OCI-M2 (cell line): ENCODE results near the gene SMTNL2.
"Not testable (repeated sequence)": the region's sequence is repeated elsewhere in the genome, so short reads cannot be mapped to it uniquely, and the experiment has no call there.

Experiments
- DNase-seq: peaks from one replicate; lab custom pipeline; 2025; ENCODE audit not compliant: unreplicated experiment; lab: John Stamatoyannopoulos, UW

SMTNL2 gene

GRCh38 chr17:4631431-4631830 is 47.1 kb downstream of the SMTNL2 start:
- no peak for DNase-seq

DNA sequence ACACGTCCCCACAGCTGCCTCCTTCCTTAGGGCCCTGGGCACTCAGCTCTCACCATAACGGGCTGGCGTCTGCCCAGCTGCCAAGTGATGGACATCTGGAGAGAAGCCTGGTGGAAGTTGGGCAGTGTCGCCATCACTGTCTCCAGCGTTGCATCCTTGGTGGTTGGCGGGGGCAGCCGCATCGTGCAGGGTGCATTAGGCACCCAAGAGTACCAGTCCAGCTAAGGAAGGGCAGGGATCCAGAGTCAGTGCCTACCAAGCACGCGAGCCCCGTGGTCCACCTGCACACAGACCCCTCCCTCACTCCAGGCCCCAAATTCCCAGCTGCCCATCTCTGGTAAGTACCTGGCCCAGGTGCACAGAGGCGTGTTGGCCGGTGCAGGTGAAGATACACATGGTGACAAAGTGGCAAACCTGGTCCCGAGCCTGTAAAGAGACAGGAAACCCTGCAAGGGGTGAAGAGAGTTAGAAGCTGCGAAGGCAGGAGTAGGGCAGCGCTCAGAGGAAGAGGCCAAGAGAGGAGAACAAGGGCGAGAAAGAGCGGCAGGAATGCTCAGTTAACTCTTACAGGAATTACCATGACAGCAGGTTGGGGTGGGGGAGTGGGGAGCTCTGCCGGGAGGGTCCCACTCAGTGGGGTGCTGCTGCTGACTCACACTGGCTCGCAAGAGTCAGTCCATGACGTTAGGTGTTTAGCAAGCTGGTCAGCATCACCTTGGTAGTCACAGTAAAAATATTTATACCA is 47.7 kb downstream of the SMTNL2 start:
- DNase-seq = no peak

- DNase-seq = no peak
These were observed 48.2 kb downstream of the SMTNL2 start for GRCh38 chr17:4632581-4632920.

DNA sequence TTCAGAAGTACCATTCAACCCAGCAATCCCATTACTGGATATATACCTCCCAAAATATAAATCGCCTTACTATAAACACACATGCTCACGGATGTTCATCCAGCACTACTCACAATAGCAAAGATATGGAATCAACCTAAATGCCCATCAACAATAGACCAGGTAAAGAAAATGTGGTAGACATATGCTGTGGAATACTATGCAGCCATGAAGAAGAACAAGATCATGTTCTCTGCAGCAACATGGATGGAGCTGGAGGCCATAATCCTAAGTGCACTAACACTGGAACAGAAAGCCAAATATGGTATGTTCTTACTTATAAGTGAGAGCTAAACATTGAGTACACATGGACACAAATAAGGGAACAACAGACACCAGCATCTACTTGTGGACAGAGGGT is 49.3 kb downstream of the SMTNL2 start:
- no peak for DNase-seq

DNA sequence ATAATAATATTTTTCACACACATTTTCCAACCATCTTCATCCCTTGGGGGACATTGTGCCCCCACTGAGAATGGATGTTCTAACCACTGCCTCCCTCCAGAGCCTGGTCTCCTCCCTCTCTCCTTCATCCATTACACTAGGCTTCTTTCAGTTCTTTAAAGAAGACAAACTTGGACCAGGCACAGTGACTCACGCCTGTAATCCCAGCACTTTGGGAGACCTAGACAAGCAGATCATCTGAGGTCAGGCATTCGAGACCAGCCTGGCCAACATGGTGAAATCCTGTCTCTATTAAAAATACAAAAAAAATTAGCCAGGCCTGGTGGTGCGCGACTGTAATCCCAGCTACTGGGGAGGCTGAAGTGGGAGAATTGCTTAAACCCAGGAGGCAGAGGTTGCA is 50.6 kb downstream of the SMTNL2 start:
- no peak for DNase-seq

- DNase-seq = no peak
These were observed 51.6 kb downstream of the SMTNL2 start for GRCh38 chr17:4635823-4636375.

- DNase-seq = no peak
These were observed 52.3 kb downstream of the SMTNL2 start for GRCh38 chr17:4636474-4637100.

DNA sequence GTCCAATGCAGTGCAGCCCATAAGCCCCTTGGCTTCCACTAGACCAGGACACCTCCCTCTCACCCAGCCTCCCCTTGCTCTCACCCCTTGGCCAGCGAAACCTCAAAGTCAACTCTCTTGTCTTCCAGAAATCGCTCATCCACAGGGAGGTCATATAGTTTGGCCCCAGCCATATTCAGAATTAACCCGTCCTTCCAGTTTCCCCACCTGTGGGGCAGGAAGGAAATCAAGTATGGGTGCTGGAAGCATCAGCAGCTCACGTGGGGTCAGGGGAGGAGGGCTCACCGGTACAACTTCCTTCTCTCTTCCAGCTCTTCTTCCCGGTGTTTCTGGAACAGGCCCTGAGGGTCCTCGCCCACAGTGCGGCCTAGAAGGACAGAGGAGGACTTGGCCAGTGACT is 54.4 kb downstream of the SMTNL2 start:
- not testable (repeated sequence) for DNase-seq

GRCh38 chr17:4639301-4640059 is 55.2 kb downstream of the SMTNL2 start:
- DNase-seq = peak; percentile 9

DNA sequence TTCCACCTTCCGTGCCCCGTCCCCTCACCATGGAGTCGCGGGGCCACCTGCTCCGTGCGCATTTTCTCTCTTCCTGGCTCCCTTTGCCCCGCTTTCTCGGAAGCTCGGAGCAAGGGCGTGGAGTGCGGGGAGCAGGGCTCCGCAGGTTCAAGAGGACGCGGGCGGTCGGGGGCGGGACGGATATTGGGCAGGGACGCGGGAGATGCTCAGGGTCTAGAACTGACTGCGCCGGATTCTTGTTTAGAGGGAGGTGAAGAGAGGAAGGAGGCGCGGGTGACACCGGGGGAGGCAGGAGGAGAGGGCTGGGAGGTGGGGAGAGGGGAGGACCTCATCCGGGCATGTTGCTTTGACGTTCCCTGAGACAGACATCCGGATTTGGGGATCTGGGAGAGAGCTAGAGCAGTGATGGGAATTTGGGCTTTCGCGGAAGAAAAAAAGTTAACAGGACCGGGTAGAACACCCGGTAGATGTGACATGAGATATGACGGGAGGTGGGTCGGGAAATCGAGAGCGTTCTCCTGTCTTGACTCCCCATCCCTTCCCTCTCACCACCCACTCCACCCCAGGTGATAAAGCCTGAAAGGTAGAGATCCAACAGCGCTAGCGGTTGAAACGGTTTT is 56.4 kb downstream of the SMTNL2 start:
- not testable (repeated sequence) for DNase-seq

GRCh38 chr17:4641297-4642195 is 57.2 kb downstream of the SMTNL2 start, which contains the start of gene ALOX15:
ALOX15 (minus strand) TSS chr17:4641678; CDS start chr17:4641651, 27 bp downstream.
- no peak for DNase-seq

- DNase-seq = no peak
These were observed 58.0 kb downstream of the SMTNL2 start for GRCh38 chr17:4642286-4642685.

GRCh38 chr17:4643676-4644075 is 59.3 kb downstream of the SMTNL2 start:
- DNase-seq = no peak

DNA sequence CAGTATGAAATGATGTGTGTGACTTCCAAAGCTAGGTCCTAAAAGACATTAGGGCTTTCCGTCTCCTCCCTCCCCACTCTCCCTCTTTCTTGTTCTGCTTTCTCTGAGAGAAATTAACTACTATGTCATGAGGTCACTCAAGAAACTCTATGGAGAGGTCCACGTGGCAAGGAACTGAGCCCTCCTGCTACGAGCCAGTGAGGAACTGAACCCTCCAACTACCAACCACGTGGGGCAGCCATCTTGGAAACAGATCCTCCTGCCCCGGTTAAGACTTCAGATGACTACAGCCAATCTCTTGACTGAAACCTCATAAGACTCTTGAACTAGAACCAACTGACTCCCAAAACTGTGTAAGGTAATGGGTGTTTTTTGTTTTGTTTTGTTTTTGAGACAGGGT is 61.3 kb downstream of the SMTNL2 start:
- no peak for DNase-seq

GRCh38 chr17:4648741-4649140 is 64.4 kb downstream of the SMTNL2 start:
- no peak for DNase-seq

DNA sequence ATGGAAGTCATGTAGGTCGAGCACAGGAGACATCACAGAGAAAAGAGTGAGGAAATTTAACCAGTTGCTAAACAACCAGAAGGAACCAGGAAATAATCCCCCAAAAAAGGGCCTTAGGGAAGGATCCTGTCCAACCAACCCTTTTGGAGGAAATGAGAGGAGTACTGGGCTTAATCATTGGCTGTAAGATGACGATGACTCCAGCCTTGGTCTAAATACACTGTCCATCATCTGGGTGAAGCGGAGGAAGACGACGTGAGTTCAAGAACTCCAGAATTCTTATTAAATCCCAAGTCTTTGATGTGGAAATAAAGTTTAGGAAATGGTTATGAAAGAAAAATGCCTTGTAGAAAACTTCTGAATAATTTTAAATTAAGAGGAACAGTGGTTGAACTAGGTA is 68.7 kb downstream of the SMTNL2 start:
- DNase-seq = no peak

- DNase-seq = not testable (repeated sequence)
These were observed 71.6 kb downstream of the SMTNL2 start for GRCh38 chr17:4655933-4656332.

GRCh38 chr17:4657678-4658077 is 73.3 kb downstream of the SMTNL2 start:
- no peak for DNase-seq
